ENCODE measurements around the gene C9orf40. TPM values are rescaled to one million over a fixed set of nuclear protein-coding genes. Genes with fewer than 3 reads are reported as not detected.

Gene C9orf40
- total RNA-seq, 1 experiment from 2014 or later, result 12.8 TPM

GRCh38 chr9:74960561-74960960 is 7.8 kb upstream of the C9orf40 start:
- ChIA-PET POLR2A (no interaction called here), RAD21 (ENCODE audit: low non-redundant PET in 1 of 2, low total read pairs in 2 of 2, uncharacterized antibody in 2 of 2, unreplicated experiment in 2 of 2) (no interaction called here), CTCF (no interaction called here)
- H3K4me3 ChIP-seq (replicated peaks in 1 of 2; ENCODE audit: low read depth in 1 of 2, low read length in 2 of 2), result no peak overlapping the region
- no peaks in the 10 kb centered on the region for H3K4me1 ChIP-seq (ENCODE audit: control insufficient read depth in 1 of 2, insufficient read depth in 2 of 2, low read length in 2 of 2)
- peaks cover 0 to 7% of the 10 kb centered on the region in 2 experiments; a peak in 1 of 4 replicates for H3K36me3 ChIP-seq (ENCODE audit: control insufficient read depth in 1 of 2, insufficient read depth in 2 of 2, low read length in 2 of 2)
- ATAC-seq (no peak), DNase-seq (ENCODE audit: low read depth, low spot score) (no peak)
- no peaks in the 10 kb centered on the region; a peak in 1 of 4 replicates for H3K9me3 ChIP-seq (ENCODE audit: control insufficient read depth in 1 of 2, insufficient read depth in 1 of 2, low read depth in 1 of 2, low read length in 2 of 2)
- no peaks in the 10 kb centered on the region for H3K9me2 ChIP-seq (ENCODE audit: insufficient read depth)
- H2AFZ ChIP-seq (ENCODE audit: low read depth, low read length, poor library complexity, severe bottlenecking), result no peak overlapping the region
- H3K27me3 ChIP-seq (ENCODE audit: insufficient read depth, low read length), result no peaks in the 10 kb centered on the region
- no peaks in the 10 kb centered on the region for H3K79me2 ChIP-seq (ENCODE audit: insufficient read depth, low read length)
- BruUV-seq (replicated peaks), result no TSS peak
- H3K27ac ChIP-seq (ENCODE audit: low read depth, low read length), result no peak overlapping the region
- intact Hi-C loops (cut with micrococcal nuclease), result no loop called here
- TF ChIP-seq CEBPB (IDR thresholded peaks at IDR 0.05; ENCODE audit: low read depth) (peak; percentile 76), CTCF (IDR thresholded peaks at IDR 0.05 in 2 of 3, conservative IDR thresholded peaks at IDR 0.05 in 1 of 3; ENCODE audit: borderline replicate concordance in 1 of 3, insufficient read depth in 1 of 3, low read depth in 2 of 3, low read length in 2 of 3) (no peak)
- no peak overlapping the region for H3K4me2 ChIP-seq (ENCODE audit: low read length)
- no peak overlapping the region for H3K9ac ChIP-seq (ENCODE audit: low read length)
- H4K20me1 ChIP-seq (ENCODE audit: insufficient read depth), result no peaks in the 10 kb centered on the region

GRCh38 chr9:74958587-74958986 is 5.9 kb upstream of the C9orf40 start:
- ATAC-seq (no peak), DNase-seq (ENCODE audit: low read depth, low spot score) (no peak)
- Histone ChIP-seq H3K27me3 (ENCODE audit: insufficient read depth, low read length) (no peaks in the 10 kb centered on the region), H3K9me3 (ENCODE audit: control insufficient read depth in 1 of 2, insufficient read depth in 1 of 2, low read depth in 1 of 2, low read length in 2 of 2) (no peaks in the 10 kb centered on the region; a peak in 1 of 4 replicates), H4K20me1 (ENCODE audit: insufficient read depth) (no peaks in the 10 kb centered on the region), H3K9me2 (ENCODE audit: insufficient read depth) (no peaks in the 10 kb centered on the region), H3K4me2 (ENCODE audit: low read length) (no peak overlapping the region), H3K27ac (ENCODE audit: low read depth, low read length) (no peak overlapping the region), H2AFZ (ENCODE audit: low read depth, low read length, poor library complexity, severe bottlenecking) (no peak overlapping the region), H3K4me1 (ENCODE audit: control insufficient read depth in 1 of 2, insufficient read depth in 2 of 2, low read length in 2 of 2) (peaks cover 0 to under 1% of the 10 kb centered on the region in 2 experiments; a peak in 1 of 4 replicates), H3K9ac (ENCODE audit: low read length) (no peak overlapping the region), H3K4me3 (replicated peaks in 1 of 2; ENCODE audit: low read depth in 1 of 2, low read length in 2 of 2) (no peak overlapping the region), H3K79me2 (ENCODE audit: insufficient read depth, low read length) (0 out of 2 replicates have a peak, but pooled peaks cover 5% of the 10 kb centered on the region), H3K36me3 (ENCODE audit: control insufficient read depth in 1 of 2, insufficient read depth in 2 of 2, low read length in 2 of 2) (peaks cover 0 to 7% of the 10 kb centered on the region in 2 experiments; a peak in 1 of 4 replicates)
- ChIA-PET RAD21 (ENCODE audit: low non-redundant PET in 1 of 2, low total read pairs in 2 of 2, uncharacterized antibody in 2 of 2, unreplicated experiment in 2 of 2) (interaction anchor here in 1 of 2 experiments (0.5 kb wide), 1 partner anchor 25 kb away, joined by 3 read pairs; no protein-coding TSS in a partner anchor), CTCF (no interaction called here), POLR2A (no interaction called here)
- intact Hi-C loops (cut with micrococcal nuclease), result loop anchor here (10.0 kb wide), 1 partner anchor 226 kb away; no protein-coding TSS in a partner anchor
- BruUV-seq (replicated peaks), result no TSS peak
- TF ChIP-seq YY1 (IDR thresholded peaks at IDR 0.05; ENCODE audit: extremely low read depth, insufficient replicate concordance, low read depth, low read length), result no peak
- TF ChIP-seq ZFX (IDR thresholded peaks at IDR 0.05), result no peak
- TF ChIP-seq POLR2A (IDR thresholded peaks at IDR 0.05; ENCODE audit: borderline replicate concordance, extremely low read depth, insufficient read depth, insufficient read length), result no peak
- TF ChIP-seq CTCF (IDR thresholded peaks at IDR 0.05 in 2 of 3, conservative IDR thresholded peaks at IDR 0.05 in 1 of 3; ENCODE audit: borderline replicate concordance in 1 of 3, insufficient read depth in 1 of 3, low read depth in 2 of 3, low read length in 2 of 3), result no peak
- TF ChIP-seq MAX (IDR thresholded peaks at IDR 0.05), result no peak
- no peak for TF ChIP-seq ZBTB33 (IDR thresholded peaks at IDR 0.05; ENCODE audit: extremely low read depth, insufficient replicate concordance, low read length)
- no peak for TF ChIP-seq POLR2AphosphoS5 (IDR thresholded peaks at IDR 0.05; ENCODE audit: low read depth, low read length)
- TF ChIP-seq EGR1 (IDR thresholded peaks at IDR 0.05; ENCODE audit: low read depth), result no peak
- no peak for TF ChIP-seq SP1 (IDR thresholded peaks at IDR 0.05; ENCODE audit: low read depth)
- TF ChIP-seq CBX3 (IDR thresholded peaks at IDR 0.05; ENCODE audit: low read depth), result no peak
- no peak for TF ChIP-seq TCF7L2 (IDR thresholded peaks at IDR 0.05; ENCODE audit: borderline replicate concordance, extremely low read depth, insufficient read depth, insufficient read length)
- TF ChIP-seq EZH2phosphoT487 (IDR thresholded peaks at IDR 0.05; ENCODE audit: borderline replicate concordance), result no peak

Data from HCT116 (cell line).